GM18951 (cell line): Measurements from ENCODE around the gene NAIF1.

Experiments used
- POLR2A ChIP-seq: IDR thresholded peaks from 4 replicates; pipeline ENCODE4 v1.6.1; 2011; ENCODE audit warnings: mild to moderate bottlenecking; ENCODE audit not compliant: insufficient read length, insufficient read depth; ENCODE audit errors: extremely low read depth
- in situ Hi-C: fragments of 300-500 bp; cut with MboI; formaldehyde crosslinking; loops from one replicate; pipeline ENCODE4 v1.12.0; 2022; ENCODE audit warnings: low sequenced_read_pairs, mixed read lengths, inconsistent platforms; ENCODE audit not compliant: unreplicated experiment

NAIF1 gene

GRCh38 chr9:128097543-128098296 is 30.6 kb upstream of the NAIF1 start:
- in situ Hi-C loops: no loop called here

DNA sequence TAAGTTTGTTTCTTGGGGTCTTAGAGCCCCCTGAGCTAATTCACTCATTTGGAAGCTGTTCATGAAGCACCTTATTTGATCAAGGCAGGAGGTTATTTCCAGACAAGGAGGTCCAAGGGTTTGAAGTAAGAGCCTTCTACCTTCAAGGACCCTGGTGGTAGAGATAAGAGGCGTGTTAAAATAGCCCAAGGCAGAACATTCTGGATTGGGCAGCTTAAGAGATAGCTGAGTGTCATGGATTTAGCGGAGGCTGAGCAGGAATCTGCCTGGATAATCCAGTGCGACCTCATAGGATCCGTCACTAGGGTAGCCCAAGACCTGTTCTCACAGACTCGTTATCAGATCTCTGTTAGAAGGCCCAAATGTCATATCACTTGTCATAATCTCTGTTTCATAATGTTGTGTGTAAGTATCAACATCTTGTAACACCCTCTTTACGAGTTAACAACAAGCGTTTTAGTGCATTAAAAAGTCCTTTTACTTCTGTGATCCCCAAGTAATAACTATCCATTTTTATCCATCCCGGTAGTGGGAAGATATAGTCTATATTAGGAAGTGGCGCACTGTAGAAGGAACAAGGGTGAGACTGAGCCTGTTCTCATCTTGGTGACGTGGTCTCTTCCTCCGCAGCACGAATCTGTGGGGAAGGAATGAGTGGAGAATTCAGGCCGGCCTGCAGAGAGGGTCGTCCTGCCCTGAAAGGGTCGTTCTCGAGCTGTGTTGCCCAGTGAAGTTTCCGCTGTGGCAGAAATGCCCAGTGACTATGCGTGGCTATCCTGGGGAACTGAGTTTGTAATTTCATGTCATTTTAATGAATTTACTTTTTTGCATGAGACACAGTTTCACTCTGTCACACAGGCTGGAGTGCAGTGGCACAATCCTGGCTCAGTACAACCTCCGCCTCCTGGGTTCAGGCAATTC is 29.8 kb upstream of the NAIF1 start:
- no peak for TF ChIP-seq POLR2A
- in situ Hi-C loops: no loop called here

More at GRCh38 chr9:128097543-128098296, 30.6 kb upstream of the NAIF1 start:
- TF ChIP-seq POLR2A: no peak

DNA sequence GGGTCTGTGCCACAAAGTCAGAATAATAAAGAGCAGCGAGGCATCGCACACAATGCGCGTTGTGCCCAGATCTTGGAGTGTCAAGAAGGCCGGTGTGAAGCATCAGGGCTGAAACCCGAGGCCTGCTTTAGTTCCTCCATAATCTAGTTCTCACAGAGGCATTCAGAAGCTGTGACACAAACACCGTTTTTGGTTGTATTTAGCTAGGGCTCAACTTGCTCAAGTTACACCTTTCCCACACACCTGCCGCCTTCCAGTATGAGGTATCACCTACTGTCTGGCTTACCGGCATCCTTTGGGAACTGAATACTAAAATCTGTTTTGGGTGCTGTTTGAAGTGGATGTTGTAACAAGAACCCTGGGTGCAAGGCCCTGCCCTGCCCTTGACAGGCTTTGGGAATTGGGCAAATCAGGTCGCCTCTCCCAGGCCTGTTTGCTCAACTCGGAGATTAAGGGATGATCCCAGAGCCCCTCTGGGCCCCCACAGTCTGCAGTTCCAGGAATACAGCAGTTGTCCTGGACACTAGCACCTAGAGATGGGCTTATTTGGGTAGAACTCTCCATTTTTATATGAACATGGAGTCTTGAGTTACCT is 27.9 kb upstream of the NAIF1 start:
- no peak for TF ChIP-seq POLR2A
- in situ Hi-C loops: no loop called here

GRCh38 chr9:128094166-128094949 is 27.2 kb upstream of the NAIF1 start:
- TF ChIP-seq POLR2A: no peak
- in situ Hi-C loops: no loop called here

DNA sequence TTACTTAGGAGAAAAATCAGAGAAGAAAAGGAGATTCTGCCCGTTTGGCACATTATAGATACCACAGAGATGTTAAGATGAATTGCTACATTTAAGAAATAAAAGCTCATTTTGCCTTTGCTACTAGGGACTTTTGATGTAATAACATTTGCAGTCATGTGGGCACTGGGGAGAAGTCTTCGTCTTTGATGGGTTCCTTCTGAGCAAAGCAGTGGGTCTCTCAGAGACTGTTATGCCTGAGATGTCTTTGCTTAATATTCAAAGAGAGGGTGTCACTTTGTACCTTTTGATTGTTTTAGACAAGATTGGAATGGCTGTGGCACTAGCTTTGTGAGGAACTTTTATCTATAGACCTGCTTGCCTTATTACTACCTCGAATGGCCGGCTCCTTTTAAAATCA is 25.9 kb upstream of the NAIF1 start:
- TF ChIP-seq POLR2A: no peak
- in situ Hi-C loops: no loop called here

GRCh38 chr9:128092199-128092977 is 25.3 kb upstream of the NAIF1 start:
- no peak for TF ChIP-seq POLR2A
- in situ Hi-C loops: no loop called here

- in situ Hi-C loops: no loop called here
- TF ChIP-seq POLR2A: no peak
Observed at GRCh38 chr9:128091571-128091970, 24.5 kb upstream of the NAIF1 start.

DNA sequence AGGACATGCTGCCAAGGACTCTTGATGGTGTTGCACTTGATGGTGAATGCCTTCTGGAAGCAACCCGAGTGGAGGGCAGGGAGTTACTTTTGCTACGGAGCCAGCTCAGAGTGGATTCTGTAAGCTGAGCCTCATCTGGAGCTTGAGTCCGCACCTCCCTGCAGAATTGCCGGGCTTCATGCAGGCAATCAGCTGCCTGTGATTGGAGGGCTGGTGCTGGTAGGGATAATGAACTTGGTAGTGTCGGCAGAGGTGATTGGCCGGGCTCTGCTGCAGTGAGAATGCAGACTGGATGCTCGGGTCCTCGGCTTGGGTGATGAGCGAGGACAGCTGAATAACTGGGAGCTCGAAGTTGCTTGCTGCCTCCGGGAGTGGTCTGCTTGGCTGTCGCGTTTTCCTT is 24.0 kb upstream of the NAIF1 start:
- TF ChIP-seq POLR2A: no peak
- in situ Hi-C loops: no loop called here

GRCh38 chr9:128089299-128089698 is 22.2 kb upstream of the NAIF1 start:
- no peak for TF ChIP-seq POLR2A
- in situ Hi-C loops: no loop called here

- in situ Hi-C loops: no loop called here
- no peak for TF ChIP-seq POLR2A
Observed at GRCh38 chr9:128088253-128088945, 21.3 kb upstream of the NAIF1 start.

DNA sequence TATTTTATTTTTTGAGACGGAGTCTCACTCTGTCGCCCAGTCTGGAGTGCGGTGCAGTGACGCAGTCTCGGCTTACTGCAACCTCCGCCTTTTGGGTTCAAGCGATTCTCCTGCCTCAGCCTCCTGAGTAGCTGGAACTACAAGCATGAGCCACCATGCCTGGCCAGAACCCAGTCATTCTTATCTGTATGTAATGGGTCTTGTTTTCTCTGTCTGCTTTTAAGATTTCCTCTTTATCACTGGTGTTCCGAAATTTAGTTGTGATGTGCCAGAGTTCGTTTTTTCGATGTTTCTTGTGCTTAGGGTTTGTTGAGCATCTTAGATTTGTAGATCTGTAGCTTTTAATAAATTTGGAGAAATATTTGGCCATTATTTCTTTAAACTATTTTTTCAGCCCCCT is 20.1 kb upstream of the NAIF1 start:
- no peak for TF ChIP-seq POLR2A
- in situ Hi-C loops: no loop called here

GRCh38 chr9:128085943-128086342 is 18.8 kb upstream of the NAIF1 start:
- no peak for TF ChIP-seq POLR2A
- in situ Hi-C loops: no loop called here

GRCh38 chr9:128084746-128085145 is 17.6 kb upstream of the NAIF1 start:
- no peak for TF ChIP-seq POLR2A
- in situ Hi-C loops: no loop called here
